Ovary (tissue), 9 donors: Measurements from ENCODE around the gene BRAF. TPM values are rescaled to one million over a fixed set of nuclear protein-coding genes. Genes with fewer than 3 reads are reported as not detected.
A peak's percentile ranks its signal among the peaks of the same experiment; 100 is the strongest.
"Not testable (repeated sequence)": the region's sequence is repeated elsewhere in the genome, so short reads cannot be mapped to it uniquely, and the experiment has no call there.

Experiments
- DNase-seq, 5 donors: peaks; one replicate each; pipeline ENCODE4 v3.0.0-alpha.2; 2019 to 2020
- H3K27ac ChIP-seq, 2 donors: fragments of 200-600 bp; one replicate each; pipeline versions ENCODE4 v1.5.1 to v1.8.0; 2019 to 2022
- H3K27me3 ChIP-seq: fragments of 200-600 bp; one replicate; pipeline ENCODE4 v1.8.0; 2022
- H3K36me3 ChIP-seq: fragments of 200-600 bp; sonication (generic); one replicate; pipeline ENCODE4 v1.5.1; 2019
- H3K4me1 ChIP-seq: one replicate; pipeline ENCODE4 v1.8.1; 2013; ENCODE audit warnings: mild to moderate bottlenecking, moderate library complexity; ENCODE audit not compliant: insufficient read depth
- H3K4me3 ChIP-seq: fragments of 200-600 bp; sonication (generic); one replicate; pipeline ENCODE4 v1.5.1; 2017
- H3K9me3 ChIP-seq, 2 donors: fragments of 200-600 bp in 1 of 2; sonication (generic) in 1 of 2; one replicate each; pipeline versions ENCODE4 v1.5.1 to v1.8.1; 2013 to 2019; ENCODE audit warnings: mild to moderate bottlenecking in 1 of 2, moderate library complexity in 1 of 2
- EP300 ChIP-seq: sonication (generic); formaldehyde crosslinking; IDR thresholded peaks from one replicate; pipeline ENCODE4 v1.6.1; 2017; ENCODE audit warnings: antibody characterized with exemption
- POLR2A ChIP-seq: fragments of 450-650 bp; IDR thresholded peaks from one replicate; pipeline ENCODE4 v1.6.1; 2017; ENCODE audit warnings: antibody characterized with exemption, mild to moderate bottlenecking, moderate library complexity
- WGBS, 3 donors: extraction: QIAGEN DNeasy Blood & Tissue Kit in 1 of 3; methylation state at CpG; one replicate each; pipeline versions ENCODE4 v1.1.5 to v1.1.7; 2013 to 2017; 5-methylcytosine and 5-hydroxymethylcytosine counted together
- intact Hi-C, 4 donors: fragments of 100-400 bp; cut with DNase I; formaldehyde crosslinking; loops; one replicate each; pipeline versions ENCODE4 v1.11.0 to v1.15.1; 2022 to 2023
- polyA plus RNA-seq, 2 donors: library from polyadenylated mRNA; stranded (reverse); fragments of 200-250 nt in 1 of 2; fragments of 350-450 nt in 1 of 2; fragmentation: Illumina TruSeq in 1 of 2; extraction: RNeasy Lipid Tissue Mini Kit (QIAGEN cat#74804) in 1 of 2; gene quantifications; one replicate each; pipeline ENCODE4 v1.2.3, GENCODE V29; 2013 to 2014
- small RNA-seq: library from RNA; depleted of rRNA; stranded (forward); fragments of <200 nt; gene quantifications from one replicate; pipeline ENCODE3, GENCODE V24; 2016
- total RNA-seq, 7 donors: library from RNA; depleted of rRNA in 2 of 7; stranded (reverse); fragments of >200 nt in 2 of 7; fragmentation: NEBNext Ultra II Directional in 3 of 7; extraction: Animal tissue kit (Norgen Biotek cat#: 25700) in 3 of 7; gene quantifications; one replicate each; pipeline versions ENCODE4 v1.1.0 to v1.2.4, GENCODE V29; 2016 to 2023
- TF ChIP-seq, protein P1 (sequence below), 3 donors: fragments of 450-650 bp in 2 of 3; fragments of 200-600 bp in 1 of 3; IDR thresholded peaks; one replicate each; pipeline versions ENCODE4 v1.5.1 to v1.8.0; 2016 to 2022; ENCODE audit warnings: antibody characterized with exemption in 3 of 3, mild to moderate bottlenecking in 1 of 3
- donor health status: DM: no; HTN: no; CAD: no; lungs with moderate emphysema.
- donor health status: DM: no; HTN: no; CAD: no.
- donor health status: Bipolar disorder and iron deficiency.
- donor health status: DM: yes; HTN: yes; CAD: no.
- donor health status: DM: no; HTN: no; CAD: no.
- donor health status: DM: yes; HTN: yes; CAD: no.

The BRAF gene
- total and polyA plus RNA-seq, 9 donors: 8.3 to 52.0 (median 41.2) TPM

DNA sequence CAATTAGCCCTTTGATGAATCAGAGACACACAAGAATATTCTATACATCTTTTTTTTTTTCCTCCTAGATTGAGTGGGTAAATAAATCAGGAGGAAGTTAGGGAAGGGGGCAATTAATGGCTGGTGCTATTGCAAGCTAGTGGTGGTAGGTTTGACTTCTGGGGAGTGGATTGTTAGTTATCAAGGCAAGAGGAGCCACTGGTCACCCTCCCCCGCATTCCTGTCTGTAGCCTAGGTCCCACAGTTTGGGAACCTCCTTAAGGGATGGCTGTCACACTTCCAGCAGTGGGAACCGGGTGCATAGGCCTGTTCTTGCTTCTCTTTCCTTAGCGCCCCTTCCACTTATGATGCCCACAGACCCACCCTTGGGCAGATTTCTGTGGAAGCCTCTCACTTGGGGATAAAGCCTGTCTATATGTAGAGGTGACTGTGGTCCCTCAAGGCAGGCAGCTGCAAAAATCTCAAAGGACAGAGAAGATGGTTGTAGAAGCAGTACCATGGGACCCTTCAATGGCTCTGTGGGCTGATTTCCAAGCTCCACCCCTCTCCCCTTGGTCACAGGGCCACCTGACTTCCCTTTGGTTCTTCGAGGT lies 254.3 kb downstream of the BRAF start:
- Histone ChIP-seq H3K27ac (no peak overlapping the region), H3K4me1 (no peaks in the 10 kb centered on the region), H3K27me3 (no peaks in the 10 kb centered on the region), H3K9me3 (no peaks in the 10 kb centered on the region), H3K4me3 (no peak overlapping the region), H3K36me3 (no peaks in the 10 kb centered on the region)
- DNase-seq: peak in 1 of 5 donors; percentile 29
- intact Hi-C loops: no loop called here
- WGBS, 3 donors: 62 to 70% (median 68%) methylated on average over 4 of the region's 4 CpGs
- TF ChIP-seq, protein P1, sequence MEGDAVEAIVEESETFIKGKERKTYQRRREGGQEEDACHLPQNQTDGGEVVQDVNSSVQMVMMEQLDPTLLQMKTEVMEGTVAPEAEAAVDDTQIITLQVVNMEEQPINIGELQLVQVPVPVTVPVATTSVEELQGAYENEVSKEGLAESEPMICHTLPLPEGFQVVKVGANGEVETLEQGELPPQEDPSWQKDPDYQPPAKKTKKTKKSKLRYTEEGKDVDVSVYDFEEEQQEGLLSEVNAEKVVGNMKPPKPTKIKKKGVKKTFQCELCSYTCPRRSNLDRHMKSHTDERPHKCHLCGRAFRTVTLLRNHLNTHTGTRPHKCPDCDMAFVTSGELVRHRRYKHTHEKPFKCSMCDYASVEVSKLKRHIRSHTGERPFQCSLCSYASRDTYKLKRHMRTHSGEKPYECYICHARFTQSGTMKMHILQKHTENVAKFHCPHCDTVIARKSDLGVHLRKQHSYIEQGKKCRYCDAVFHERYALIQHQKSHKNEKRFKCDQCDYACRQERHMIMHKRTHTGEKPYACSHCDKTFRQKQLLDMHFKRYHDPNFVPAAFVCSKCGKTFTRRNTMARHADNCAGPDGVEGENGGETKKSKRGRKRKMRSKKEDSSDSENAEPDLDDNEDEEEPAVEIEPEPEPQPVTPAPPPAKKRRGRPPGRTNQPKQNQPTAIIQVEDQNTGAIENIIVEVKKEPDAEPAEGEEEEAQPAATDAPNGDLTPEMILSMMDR (IDR thresholded peaks at IDR 0.05): no peak
- TF ChIP-seq EP300 (no peak), POLR2A (no peak)

- H3K27me3 ChIP-seq, H3K4me1 ChIP-seq, H3K27ac ChIP-seq, H3K4me3 ChIP-seq, H3K36me3 ChIP-seq, H3K9me3 ChIP-seq, intact Hi-C loops: not testable (repeated sequence)
- DNase-seq: peak in 1 of 5 donors; percentile 25
- WGBS, 3 donors: 82 to 91% (median 87%) methylated on average over 10 of the region's 10 CpGs
Observed at GRCh38 chr7:140669862-140670261, 254.9 kb downstream of the BRAF start.

- no peaks in the 10 kb centered on the region for H3K9me3 ChIP-seq
- 31 to 57% (median 39%) methylated on average over 3 of the region's 3 CpGs for whole genome bisulfite sequencing, 3 donors
- H3K27me3 ChIP-seq: no peaks in the 10 kb centered on the region
- H3K36me3 ChIP-seq: no peaks in the 10 kb centered on the region
- no peak overlapping the region for H3K4me3 ChIP-seq
- H3K4me1 ChIP-seq: no peaks in the 10 kb centered on the region
- intact Hi-C loops: no loop called here
- H3K27ac ChIP-seq: no peak overlapping the region
- TF ChIP-seq POLR2A: no peak
- TF ChIP-seq EP300: no peak
- TF ChIP-seq, protein P1 (IDR thresholded peaks at IDR 0.05): no peak
- DNase-seq: no peak
Observed at GRCh38 chr7:140669352-140669751, 255.4 kb downstream of the BRAF start.

Small RNA genes within 50 kb of the gene (small RNA-seq; reads per million reads assigned to genes)
- gene AC006006.1: not detected
- gene RNU6-85P: not detected

Other genes starting within 250 kb of the BRAF start
- gene NDUFB2, start 228.2 kb downstream of the BRAF start, total RNA-seq: 100 to 1,000 TPM in 6 of 7 donors, 10 to 100 TPM in 1; 79.6 to 172 (median 116) TPM
- 100 to 1,000 TPM; 153 TPM for gene NDUFB2, start 228.2 kb downstream of the BRAF start, polyA plus RNA-seq
- 10 to 100 TPM; 20.0 to 52.1 (median 41.7) TPM for gene MRPS33, start 90.0 kb upstream of the BRAF start, total RNA-seq
- 10 to 100 TPM; 58.4 to 82.1 TPM for gene MRPS33, start 90.0 kb upstream of the BRAF start, polyA plus RNA-seq
- 1 to 10 TPM in 1 of 7 donors, under 1 TPM in 6; 0.10 to 1.6 (median 0.30) TPM for gene TMEM178B, start 149.1 kb upstream of the BRAF start, total RNA-seq
- under 1 TPM; 0.13 to 0.52 TPM for gene TMEM178B, start 149.1 kb upstream of the BRAF start, polyA plus RNA-seq